K562 (cell line): ENCODE measurements around the gene KRTAP10-8.
"Not testable (repeated sequence)": the region's sequence is repeated elsewhere in the genome, so short reads cannot be mapped to it uniquely, and the experiment has no call there.

Source experiments
- ELF4 ChIP-seq: fragments of 450-650 bp; formaldehyde crosslinking; IDR thresholded peaks from 2 replicates; pipeline ENCODE4 v1.4.0; 2022; ENCODE audit warnings: missing genetic modification characterization
- HNRNPL ChIP-seq: fragments of 200-400 bp; formaldehyde crosslinking; IDR thresholded peaks from 2 replicates; pipeline ENCODE4 v1.6.1; 2017; ENCODE audit warnings: low read depth, mild to moderate bottlenecking, low read length
- KDM4B ChIP-seq, 2 experiments: fragments of 450-650 bp in 1 of 2; sonication (generic) in 1 of 2; IDR thresholded peaks; 2 replicates each; pipeline ENCODE4 v1.6.1; 2016 to 2017; ENCODE audit warnings: borderline replicate concordance in 2 of 2, antibody characterized with exemption in 1 of 2, low read depth in 1 of 2, mild to moderate bottlenecking in 1 of 2
- REST ChIP-seq, 2 experiments: fragments of 450-650 bp; formaldehyde crosslinking in 1 of 2; IDR thresholded peaks; 2 replicates each; pipeline versions ENCODE4 v1.4.0 to v1.6.1; 2014 to 2020; ENCODE audit warnings: mild to moderate bottlenecking in 2 of 2, borderline replicate concordance in 1 of 2, low read depth in 1 of 2

GRCh38 chr21:44661567-44661966 is 49.7 kb downstream of the KRTAP10-8 start:
- not testable (repeated sequence) for TF ChIP-seq HNRNPL; KDM4B (IDR thresholded peaks at IDR 0.05; ENCODE audit: borderline replicate concordance in 2 of 2, low read depth in 1 of 2); ELF4 (CRISPR knock-in tag); REST (IDR thresholded peaks at IDR 0.05; ENCODE audit: borderline replicate concordance); REST (CRISPR knock-in tag; IDR thresholded peaks at IDR 0.05; ENCODE audit: low read depth)
